WERI-Rb-1 (cell line): ENCODE results near the gene DNAI2.

ENCODE experiments used
- DNase-seq: peaks from one replicate; pipeline ENCODE4 v3.0.0-alpha.2; 2020
- H3K27ac ChIP-seq: fragments of 250-450 bp; sonication (Bioruptor Pico); 2 replicates; pipeline ENCODE4 v1.5.1; 2020; ENCODE audit warnings: mild to moderate bottlenecking, moderate library complexity
- H3K27me3 ChIP-seq: fragments of 250-450 bp; sonication (Bioruptor Pico); 2 replicates; pipeline ENCODE4 v1.5.1; 2021; ENCODE audit warnings: mild to moderate bottlenecking, low read depth, moderate library complexity; ENCODE audit not compliant: insufficient read depth, severe bottlenecking
- H3K36me3 ChIP-seq: fragments of 250-450 bp; sonication (Bioruptor Pico); 2 replicates; pipeline ENCODE4 v1.5.1; 2020; ENCODE audit warnings: mild to moderate bottlenecking, moderate library complexity
- H3K4me3 ChIP-seq: 2 replicates; pipeline ENCODE4 v1.5.1; 2011; ENCODE audit warnings: low read depth, mild to moderate bottlenecking, control low read depth, low read length
- H3K9me3 ChIP-seq: fragments of 250-450 bp; sonication (Bioruptor Pico); 2 replicates; pipeline ENCODE4 v1.5.1; 2021; ENCODE audit warnings: mild to moderate bottlenecking, moderate library complexity; ENCODE audit not compliant: severe bottlenecking
- CTCF ChIP-seq: IDR thresholded peaks from 2 replicates; pipeline ENCODE4 v1.5.1; 2011; ENCODE audit warnings: low read depth, mild to moderate bottlenecking, control low read depth, inconsistent platforms, low read length

The DNAI2 gene

GRCh38 chr17:74361230-74362068, 87.4 kb downstream of the DNAI2 start, which contains the start of gene BTBD17:
TSS of gene BTBD17 (minus strand) at chr17:74361868. CDS start at chr17:74361819, 49 bp downstream.
- Histone ChIP-seq H3K27ac (peak within 1 kb of the TSS; percentile 59), H3K4me3 (peak within 1 kb of the TSS; percentile 7; the same call in 1 of the 2 replicates), H3K27me3 (no peaks in the 10 kb centered on the region), H3K36me3 (no peaks in the 10 kb centered on the region), H3K9me3 (no peaks in the 10 kb centered on the region)
- peak; percentile 95 for DNase-seq
- TF ChIP-seq CTCF = peak; percentile 99

DNA sequence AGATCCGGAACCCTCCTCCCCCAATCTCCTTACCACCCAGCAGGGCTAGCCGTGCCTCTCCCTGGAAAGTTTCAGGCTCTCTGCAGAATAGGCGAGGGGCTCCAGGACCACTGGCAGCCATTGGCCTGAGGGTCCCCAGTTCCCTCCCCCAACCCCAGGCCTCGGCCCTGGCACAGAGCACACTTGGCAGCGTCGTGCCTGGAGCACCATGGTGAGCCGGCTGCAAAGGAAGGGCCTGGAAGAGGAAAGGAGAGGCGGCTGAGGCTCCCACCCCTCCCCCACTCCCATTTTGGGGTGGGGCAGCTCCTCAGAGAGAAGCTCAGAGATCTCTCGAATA, 88.0 kb downstream of the DNAI2 start:
- no peaks in the 10 kb centered on the region for H3K9me3 ChIP-seq
- peak overlapping the region; percentile 59 for H3K27ac ChIP-seq
- TF ChIP-seq CTCF = no peak
- H3K36me3 ChIP-seq = no peaks in the 10 kb centered on the region
- no peaks in the 10 kb centered on the region for H3K27me3 ChIP-seq
- DNase-seq = no peak
- H3K4me3 ChIP-seq = no peak overlapping the region

DNA sequence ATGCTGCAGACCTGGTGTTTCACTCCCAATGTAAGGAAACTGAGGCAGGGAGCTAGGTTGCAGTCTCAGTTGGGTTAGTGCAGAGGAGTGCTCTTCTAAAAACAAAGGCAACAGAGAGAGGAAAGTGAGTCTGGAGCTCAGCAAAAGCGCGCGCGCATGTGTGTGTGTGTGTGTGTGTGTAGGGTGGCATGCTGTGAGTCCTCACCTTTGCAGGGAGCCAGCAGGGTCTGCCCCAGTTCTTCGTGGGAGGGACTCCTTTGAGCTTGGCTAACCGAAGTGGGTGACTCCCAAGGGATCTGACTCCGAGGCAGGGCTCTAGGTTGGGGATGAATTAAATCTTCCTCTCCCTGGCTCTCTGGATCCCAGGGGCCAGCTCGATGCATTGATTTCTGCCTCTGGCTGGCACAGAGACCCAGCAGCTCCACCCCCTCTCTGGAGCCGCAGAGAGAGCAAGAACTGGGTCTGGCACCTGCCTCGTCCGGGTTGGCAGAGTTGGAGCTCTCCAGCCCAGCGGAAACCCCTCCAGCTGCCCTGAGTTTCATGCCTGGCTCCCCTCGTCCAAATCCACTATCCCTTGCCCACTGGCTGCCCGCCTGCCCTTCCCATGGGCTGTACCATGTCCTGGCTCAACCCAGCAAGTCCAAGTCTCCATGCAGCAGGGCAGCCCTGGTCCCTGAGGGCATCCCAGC, 88.9 kb downstream of the DNAI2 start:
- Histone ChIP-seq H3K36me3 (no peaks in the 10 kb centered on the region), H3K27ac (no peak overlapping the region), H3K27me3 (no peaks in the 10 kb centered on the region), H3K4me3 (no peak overlapping the region), H3K9me3 (no peaks in the 10 kb centered on the region)
- TF ChIP-seq CTCF = no peak
- DNase-seq = no peak
